CD4-positive, alpha-beta T cell treated with Interleukin-4 for 4 hours (primary cell): ENCODE results near the gene STK35.

ENCODE experiments used
- DNase-seq: peaks from one replicate; pipeline ENCODE4 v3.0.0-alpha.2; 2020

The STK35 gene

GRCh38 chr20:2136275-2136674, 34.6 kb downstream of the STK35 start:
- no peak for DNase-seq

- no peak for DNase-seq
Measured at GRCh38 chr20:2137552-2138201, 36.0 kb downstream of the STK35 start.

GRCh38 chr20:2138396-2138795, 36.8 kb downstream of the STK35 start:
- no peak for DNase-seq

- DNase-seq: no peak
Measured at GRCh38 chr20:2139250-2139649, 37.6 kb downstream of the STK35 start.

- DNase-seq: no peak
Measured at GRCh38 chr20:2139736-2140135, 38.1 kb downstream of the STK35 start.

GRCh38 chr20:2140561-2140960, 38.9 kb downstream of the STK35 start:
- DNase-seq: no peak

- no peak for DNase-seq
Measured at GRCh38 chr20:2141600-2142575, 40.3 kb downstream of the STK35 start.

- no peak for DNase-seq
Measured at GRCh38 chr20:2142649-2143048, 41.0 kb downstream of the STK35 start.

- no peak for DNase-seq
Measured at GRCh38 chr20:2143594-2143993, 42.0 kb downstream of the STK35 start.

- DNase-seq: no peak
Measured at GRCh38 chr20:2144850-2145249, 43.2 kb downstream of the STK35 start.

- DNase-seq: no peak
Measured at GRCh38 chr20:2145376-2145775, 43.7 kb downstream of the STK35 start.

GRCh38 chr20:2146080-2146867, 44.6 kb downstream of the STK35 start:
- DNase-seq: no peak

GRCh38 chr20:2149507-2149906, 47.9 kb downstream of the STK35 start:
- DNase-seq: no peak

GRCh38 chr20:2150660-2151059, 49.0 kb downstream of the STK35 start:
- DNase-seq: no peak

- DNase-seq: no peak
Measured at GRCh38 chr20:2151858-2152281, 50.2 kb downstream of the STK35 start.

- no peak for DNase-seq
Measured at GRCh38 chr20:2152317-2152716, 50.7 kb downstream of the STK35 start.

- DNase-seq: no peak
Measured at GRCh38 chr20:2153326-2153725, 51.7 kb downstream of the STK35 start.

GRCh38 chr20:2156224-2156623, 54.6 kb downstream of the STK35 start:
- no peak for DNase-seq

- DNase-seq: no peak
Measured at GRCh38 chr20:2156666-2157624, 55.3 kb downstream of the STK35 start.

- no peak for DNase-seq
Measured at GRCh38 chr20:2162125-2162822, 60.6 kb downstream of the STK35 start.

- DNase-seq: no peak
Measured at GRCh38 chr20:2162823-2163166, 61.2 kb downstream of the STK35 start.

- no peak for DNase-seq
Measured at GRCh38 chr20:2163312-2163711, 61.7 kb downstream of the STK35 start.
